H9 (cell line): Measurements from ENCODE around the gene PPP1R12B. TPM values are rescaled to one million over a fixed set of nuclear protein-coding genes. Genes with fewer than 3 reads are reported as not detected.
"Not testable (repeated sequence)": the region's sequence is repeated elsewhere in the genome, so short reads cannot be mapped to it uniquely, and the experiment has no call there.

Experiments
- DNase-seq: peaks from one replicate; pipeline ENCODE4 v3.0.0-alpha.2; 2017
- H2AFZ ChIP-seq: one replicate; pipeline ENCODE4 v1.6.1; 2013; ENCODE audit warnings: mild to moderate bottlenecking, low read length, control low read depth, moderate library complexity
- H2AK5ac ChIP-seq: 2 replicates; pipeline ENCODE4 v1.6.1; 2013; ENCODE audit warnings: low read length, control low read depth, mixed read lengths; ENCODE audit not compliant: insufficient read length
- H2BK120ac ChIP-seq: one replicate; pipeline ENCODE4 v1.6.1; 2013; ENCODE audit warnings: low read depth, mild to moderate bottlenecking, low read length, control low read depth, inconsistent platforms; ENCODE audit not compliant: poor library complexity, severe bottlenecking
- H2BK12ac ChIP-seq: 2 replicates; pipeline ENCODE4 v1.6.1; 2013; ENCODE audit warnings: low read length, control low read depth, mixed read lengths, low read depth; ENCODE audit not compliant: insufficient read length
- H2BK15ac ChIP-seq: 2 replicates; pipeline ENCODE4 v1.6.1; 2013; ENCODE audit warnings: low read depth, low read length, control low read depth
- H2BK20ac ChIP-seq: one replicate; pipeline ENCODE4 v1.6.1; 2013; ENCODE audit warnings: low read depth, mild to moderate bottlenecking, low read length, control low read depth, inconsistent platforms; ENCODE audit not compliant: poor library complexity, severe bottlenecking
- H2BK5ac ChIP-seq: 2 replicates; pipeline ENCODE4 v1.6.1; 2013; ENCODE audit warnings: low read length, control low read depth, mixed read lengths; ENCODE audit not compliant: insufficient read length
- H3K14ac ChIP-seq: 2 replicates; pipeline ENCODE4 v1.6.1; 2013; ENCODE audit warnings: low read length, control low read depth; ENCODE audit not compliant: insufficient read depth
- H3K18ac ChIP-seq: 2 replicates; pipeline ENCODE4 v1.6.1; 2013; ENCODE audit warnings: low read depth, mild to moderate bottlenecking, mixed read lengths, low read length, control low read depth; ENCODE audit not compliant: insufficient read length
- H3K23ac ChIP-seq: 2 replicates; pipeline ENCODE4 v1.6.1; 2013; ENCODE audit warnings: low read length, control low read depth, mixed read lengths, low read depth; ENCODE audit not compliant: insufficient read length
- H3K23me2 ChIP-seq: 2 replicates; pipeline ENCODE4 v1.6.1; 2013; ENCODE audit warnings: low read depth, mild to moderate bottlenecking, mixed read lengths, low read length, control low read depth; ENCODE audit not compliant: insufficient read length, poor library complexity, severe bottlenecking
- H3K27ac ChIP-seq: 2 replicates; pipeline ENCODE4 v1.5.1; 2013; ENCODE audit warnings: low read length, control low read depth, mixed read lengths, low read depth; ENCODE audit not compliant: insufficient read length
- H3K27me3 ChIP-seq: 2 replicates; pipeline ENCODE4 v1.6.1; 2013; ENCODE audit warnings: low read length, control low read depth, inconsistent platforms; ENCODE audit not compliant: insufficient read depth
- H3K4ac ChIP-seq: 2 replicates; pipeline ENCODE4 v1.6.1; 2013; ENCODE audit warnings: low read depth, mild to moderate bottlenecking, control low read depth, inconsistent platforms, low read length, moderate library complexity
- H3K4me1 ChIP-seq: 2 replicates; pipeline ENCODE4 v1.6.1; 2013; ENCODE audit warnings: low read length, control low read depth, inconsistent platforms; ENCODE audit not compliant: insufficient read depth
- H3K4me2 ChIP-seq: 2 replicates; pipeline ENCODE4 v1.6.1; 2013; ENCODE audit warnings: low read length, control low read depth, mixed read lengths; ENCODE audit not compliant: insufficient read length, insufficient read depth
- H3K56ac ChIP-seq: 2 replicates; pipeline ENCODE4 v1.6.1; 2013; ENCODE audit warnings: low read depth, mild to moderate bottlenecking, mixed read lengths, low read length, control low read depth; ENCODE audit not compliant: insufficient read length
- H3K79me1 ChIP-seq: 2 replicates; pipeline ENCODE4 v1.6.1; 2013; ENCODE audit warnings: low read depth, mild to moderate bottlenecking, moderate library complexity, low read length, control low read depth, inconsistent platforms; ENCODE audit not compliant: insufficient read depth, poor library complexity, severe bottlenecking
- H3K79me2 ChIP-seq: 2 replicates; pipeline ENCODE4 v1.6.1; 2013; ENCODE audit warnings: low read length, control low read depth, inconsistent platforms; ENCODE audit not compliant: insufficient read depth
- H3K9ac ChIP-seq: 2 replicates; pipeline ENCODE4 v1.6.1; 2013; ENCODE audit warnings: low read length, control low read depth, mixed read lengths; ENCODE audit not compliant: insufficient read length; ENCODE audit errors: extremely low read depth
- H3K9me3 ChIP-seq: one replicate; pipeline ENCODE4 v1.6.1; 2013; ENCODE audit warnings: low read depth, low read length, inconsistent platforms; ENCODE audit not compliant: control insufficient read depth
- H3T11ph ChIP-seq: one replicate; pipeline ENCODE4 v1.6.1; 2013; ENCODE audit warnings: mild to moderate bottlenecking, low read length, control low read depth, inconsistent platforms
- H4K20me1 ChIP-seq: one replicate; pipeline ENCODE4 v1.6.1; 2013; ENCODE audit not compliant: control insufficient read depth, insufficient read length, insufficient read depth
- H4K5ac ChIP-seq: 2 replicates; pipeline ENCODE4 v1.6.1; 2013; ENCODE audit warnings: low read depth, mild to moderate bottlenecking, mixed read lengths, low read length, control low read depth; ENCODE audit not compliant: insufficient read length
- H4K8ac ChIP-seq: replicated peaks from 2 replicates; pipeline ENCODE4 v1.6.1; 2013; ENCODE audit warnings: low read length, control low read depth, mixed read lengths, low read depth; ENCODE audit not compliant: insufficient read length
- H4K91ac ChIP-seq: 2 replicates; pipeline ENCODE4 v1.6.1; 2013; ENCODE audit warnings: low read depth, mild to moderate bottlenecking, moderate library complexity, mixed read lengths, low read length, control low read depth; ENCODE audit not compliant: insufficient read length
- H3K27ac Mint-ChIP-seq, 3 experiments: 2 replicates in 2 of 3; 3 replicates in 1 of 3; pipeline ENCODE4 v1.8.0; 2020 to 2021; ENCODE audit warnings: mixed read lengths in 3 of 3, mild to moderate bottlenecking in 1 of 3, moderate library complexity in 1 of 3
- H3K27me3 Mint-ChIP-seq: 2 replicates; pipeline ENCODE4 v1.8.0; 2021; ENCODE audit warnings: low read depth, mild to moderate bottlenecking, moderate library complexity, mixed read lengths
- H3K36me3 Mint-ChIP-seq, 3 experiments: 2 replicates in 2 of 3; 3 replicates in 1 of 3; pipeline ENCODE4 v1.8.0; 2020 to 2021; ENCODE audit warnings: low read depth in 3 of 3, mixed read lengths in 3 of 3; ENCODE audit not compliant: insufficient read depth in 1 of 3
- H3K4me1 Mint-ChIP-seq, 2 experiments: 2 replicates each; pipeline ENCODE4 v1.8.0; 2020; ENCODE audit warnings: mixed read lengths in 2 of 2
- H3K4me3 Mint-ChIP-seq, 2 experiments: 2 replicates in 1 of 2; 3 replicates in 1 of 2; pipeline ENCODE4 v1.8.0; 2020 to 2021; ENCODE audit warnings: mild to moderate bottlenecking in 2 of 2, mixed read lengths in 2 of 2, moderate library complexity in 1 of 2
- H3K9me3 Mint-ChIP-seq, 2 experiments: 2 replicates in 1 of 2; 3 replicates in 1 of 2; pipeline ENCODE4 v1.8.0; 2020; ENCODE audit warnings: mild to moderate bottlenecking in 2 of 2, mixed read lengths in 2 of 2, moderate library complexity in 1 of 2
- WGBS: extraction: QIAGEN DNeasy Blood & Tissue Kit; methylation state at CpG from one replicate; pipeline ENCODE4 v1.1.7; 2013; ENCODE audit warnings: missing lambda C conversion rate, low lambda C conversion rate, mixed read lengths; ENCODE audit not compliant: insufficient read length; ENCODE audit errors: extremely low coverage; 5-methylcytosine and 5-hydroxymethylcytosine counted together
- total RNA-seq: library from RNA; stranded (reverse); gene quantifications from 2 replicates; pipeline ENCODE4 v1.2.1, GENCODE V29; 2021

The PPP1R12B gene
- total RNA-seq, 1 experiment from 2014 or later: 12.9 TPM

DNA sequence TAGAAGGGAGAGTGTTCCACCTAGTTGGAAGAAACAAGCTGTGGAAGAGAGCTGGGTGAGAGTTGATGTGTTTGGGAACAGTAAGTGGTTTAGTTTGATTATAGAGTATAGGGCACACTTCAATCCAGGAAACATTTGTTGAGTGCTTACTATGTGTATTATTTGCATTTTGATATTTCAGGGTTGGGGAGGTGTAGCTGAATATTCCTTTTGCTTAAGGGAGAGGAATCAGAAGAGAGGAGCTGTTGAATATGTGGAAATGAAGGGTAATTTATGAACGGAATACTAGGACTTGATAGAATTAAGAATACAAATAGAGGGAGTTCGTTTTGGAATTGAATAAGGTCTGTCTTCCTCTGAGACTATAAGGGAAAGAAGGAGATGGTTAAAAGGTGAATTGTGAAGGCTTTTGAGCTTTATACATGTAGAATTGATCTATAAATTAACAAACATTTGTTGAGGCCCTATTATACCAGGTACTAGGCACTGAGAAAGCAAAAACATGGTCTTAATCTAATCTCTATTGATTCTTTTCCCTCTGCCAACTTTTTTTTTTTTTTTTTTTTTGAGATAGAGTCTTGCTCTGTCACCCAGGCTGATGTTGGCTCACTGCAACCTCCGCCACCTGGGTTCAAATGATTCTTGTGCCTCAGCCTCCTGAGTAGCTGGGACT lies 72.1 kb downstream of the PPP1R12B start:
- WGBS: 100% methylated on average over 2 of the region's 3 CpGs
- H2BK12ac ChIP-seq, H3K4me2 ChIP-seq, H3K4me1 ChIP-seq, H2BK120ac ChIP-seq, H3K18ac ChIP-seq, H2BK20ac ChIP-seq, H4K8ac ChIP-seq, H3K27ac ChIP-seq, H4K91ac ChIP-seq, H3K9ac ChIP-seq, H2AFZ ChIP-seq, H3K79me1 ChIP-seq, H4K5ac ChIP-seq, H3K23me2 ChIP-seq, H2BK15ac ChIP-seq, H3T11ph ChIP-seq, H3K23ac ChIP-seq, H3K56ac ChIP-seq, H3K9me3 ChIP-seq, H3K79me2 ChIP-seq, DNase-seq, H3K14ac ChIP-seq, H2BK5ac ChIP-seq, H3K4ac ChIP-seq, H3K27me3 ChIP-seq, H3K9me3 Mint-ChIP-seq, H2AK5ac ChIP-seq, H3K27me3 Mint-ChIP-seq, H4K20me1 ChIP-seq, H3K36me3 Mint-ChIP-seq, H3K4me3 Mint-ChIP-seq: not testable (repeated sequence)
- Mint-ChIP-seq H3K27ac (peak overlapping the region; percentile 49 to 79 (median 51); a peak in 6 of 7 replicates), H3K4me1 (peaks cover 26 to 33% of the 10 kb centered on the region in 2 experiments)

DNA sequence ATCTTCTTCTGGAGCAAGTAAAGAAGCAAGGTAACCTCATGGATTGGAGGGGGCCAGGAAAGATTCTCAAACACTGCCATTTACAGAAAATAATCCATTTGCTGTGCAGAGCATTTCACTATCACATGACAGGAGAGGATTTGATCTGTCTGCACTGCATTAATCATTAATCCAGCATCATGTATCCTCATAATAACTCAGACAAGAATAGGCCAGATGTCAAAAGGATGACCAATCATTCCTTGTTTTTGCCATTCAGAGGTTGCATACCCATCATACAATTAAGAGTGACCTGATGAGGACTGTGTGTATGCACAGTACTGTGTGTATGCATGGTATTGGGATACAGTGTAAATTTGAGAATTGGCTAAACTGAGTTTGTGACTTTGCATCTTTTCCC lies 74.2 kb downstream of the PPP1R12B start:
- peaks cover 18 to 25% of the 10 kb centered on the region in 2 experiments for H3K4me1 Mint-ChIP-seq
- not testable (repeated sequence) for H2BK12ac ChIP-seq, H3K56ac ChIP-seq, H2BK20ac ChIP-seq, H4K5ac ChIP-seq, H3K9me3 Mint-ChIP-seq, H3K79me2 ChIP-seq, H3K27ac Mint-ChIP-seq, H3K9me3 ChIP-seq, H2BK5ac ChIP-seq, H3K4me3 Mint-ChIP-seq, H4K20me1 ChIP-seq, H3K18ac ChIP-seq, H2BK15ac ChIP-seq, DNase-seq, H3K4me1 ChIP-seq, H3K4ac ChIP-seq, H3K27ac ChIP-seq, H2BK120ac ChIP-seq, H3K9ac ChIP-seq, H2AFZ ChIP-seq, H3K36me3 Mint-ChIP-seq, H3K23ac ChIP-seq, H4K8ac ChIP-seq, H3K4me2 ChIP-seq, H4K91ac ChIP-seq, H3K23me2 ChIP-seq, H3K27me3 ChIP-seq, H3K14ac ChIP-seq, H3K79me1 ChIP-seq, H2AK5ac ChIP-seq, H3T11ph ChIP-seq, H3K27me3 Mint-ChIP-seq
